ENCODE results near the gene IGSF9.

IGSF9 gene

DNA sequence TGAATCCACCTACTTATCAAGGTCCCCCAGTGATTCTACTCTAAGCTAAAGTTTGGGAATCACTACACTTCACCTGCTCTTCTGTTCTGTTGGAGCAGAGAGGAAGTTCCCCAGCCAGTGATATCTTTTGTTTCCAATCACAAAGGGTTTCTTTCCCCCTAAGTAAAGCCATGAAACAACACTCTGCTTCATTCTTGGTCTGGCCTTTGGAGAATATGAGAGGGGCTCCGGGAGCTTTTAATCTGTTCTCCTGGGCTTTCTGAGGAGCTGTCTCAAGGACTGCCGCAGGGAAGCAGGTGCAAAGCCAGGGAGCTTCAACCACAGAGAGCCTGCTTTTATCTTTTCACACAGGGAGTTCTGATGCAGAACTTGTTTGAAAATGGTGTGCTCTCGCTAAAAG lies 18.7 kb upstream of the IGSF9 start:
- Histone ChIP-seq H3K79me2 (ENCODE audit: insufficient read depth, low read length) (no peaks in the 10 kb centered on the region), H3F3A (ENCODE audit: insufficient read depth) (no peaks in the 10 kb centered on the region), H3K36me3 (ENCODE audit: low read length) (no peaks in the 10 kb centered on the region), H3K4me2 (ENCODE audit: low read depth, low read length, poor library complexity, severe bottlenecking) (no peak overlapping the region), H3K27me3 (ENCODE audit: low read length) (no peaks in the 10 kb centered on the region), H3K27ac (ENCODE audit: low read depth, low read length) (no peak overlapping the region), H3K9me3 (ENCODE audit: insufficient read depth, low read length) (no peaks in the 10 kb centered on the region), H3K9me2 (replicated peaks; ENCODE audit: insufficient read depth, low read length) (no peaks in the 10 kb centered on the region), H2AFZ (ENCODE audit: low read depth, low read length, severe bottlenecking) (no peak overlapping the region), H3K4me3 (ENCODE audit: insufficient read depth, low read length, poor library complexity, severe bottlenecking) (no peak overlapping the region), H4K20me1 (ENCODE audit: low read depth, low read length) (no peaks in the 10 kb centered on the region), H3K9ac (ENCODE audit: low read length) (no peak overlapping the region)
- TF ChIP-seq, protein P1, sequence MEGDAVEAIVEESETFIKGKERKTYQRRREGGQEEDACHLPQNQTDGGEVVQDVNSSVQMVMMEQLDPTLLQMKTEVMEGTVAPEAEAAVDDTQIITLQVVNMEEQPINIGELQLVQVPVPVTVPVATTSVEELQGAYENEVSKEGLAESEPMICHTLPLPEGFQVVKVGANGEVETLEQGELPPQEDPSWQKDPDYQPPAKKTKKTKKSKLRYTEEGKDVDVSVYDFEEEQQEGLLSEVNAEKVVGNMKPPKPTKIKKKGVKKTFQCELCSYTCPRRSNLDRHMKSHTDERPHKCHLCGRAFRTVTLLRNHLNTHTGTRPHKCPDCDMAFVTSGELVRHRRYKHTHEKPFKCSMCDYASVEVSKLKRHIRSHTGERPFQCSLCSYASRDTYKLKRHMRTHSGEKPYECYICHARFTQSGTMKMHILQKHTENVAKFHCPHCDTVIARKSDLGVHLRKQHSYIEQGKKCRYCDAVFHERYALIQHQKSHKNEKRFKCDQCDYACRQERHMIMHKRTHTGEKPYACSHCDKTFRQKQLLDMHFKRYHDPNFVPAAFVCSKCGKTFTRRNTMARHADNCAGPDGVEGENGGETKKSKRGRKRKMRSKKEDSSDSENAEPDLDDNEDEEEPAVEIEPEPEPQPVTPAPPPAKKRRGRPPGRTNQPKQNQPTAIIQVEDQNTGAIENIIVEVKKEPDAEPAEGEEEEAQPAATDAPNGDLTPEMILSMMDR (IDR thresholded peaks at IDR 0.05; ENCODE audit: insufficient read depth, low read length, poor library complexity, severe bottlenecking) = no peak
- no peak for TF ChIP-seq EZH2phosphoT487 (conservative IDR thresholded peaks at IDR 0.05; ENCODE audit: low read length)

GRCh38 chr1:159962176-159962575 lies 16.8 kb upstream of the IGSF9 start:
- Histone ChIP-seq H3K9ac (ENCODE audit: low read length) (no peak overlapping the region), H3K4me2 (ENCODE audit: low read depth, low read length, poor library complexity, severe bottlenecking) (no peak overlapping the region), H3F3A (ENCODE audit: insufficient read depth) (no peaks in the 10 kb centered on the region), H3K79me2 (ENCODE audit: insufficient read depth, low read length) (no peaks in the 10 kb centered on the region), H3K27ac (ENCODE audit: low read depth, low read length) (no peak overlapping the region), H4K20me1 (ENCODE audit: low read depth, low read length) (no peaks in the 10 kb centered on the region), H3K9me2 (replicated peaks; ENCODE audit: insufficient read depth, low read length) (no peaks in the 10 kb centered on the region), H3K9me3 (ENCODE audit: insufficient read depth, low read length) (no peaks in the 10 kb centered on the region), H2AFZ (ENCODE audit: low read depth, low read length, severe bottlenecking) (no peak overlapping the region), H3K4me3 (ENCODE audit: insufficient read depth, low read length, poor library complexity, severe bottlenecking) (no peak overlapping the region), H3K36me3 (ENCODE audit: low read length) (no peaks in the 10 kb centered on the region), H3K27me3 (ENCODE audit: low read length) (no peaks in the 10 kb centered on the region)
- TF ChIP-seq, protein P1 (IDR thresholded peaks at IDR 0.05; ENCODE audit: insufficient read depth, low read length, poor library complexity, severe bottlenecking) = no peak
- no peak for TF ChIP-seq EZH2phosphoT487 (conservative IDR thresholded peaks at IDR 0.05; ENCODE audit: low read length)

DNA sequence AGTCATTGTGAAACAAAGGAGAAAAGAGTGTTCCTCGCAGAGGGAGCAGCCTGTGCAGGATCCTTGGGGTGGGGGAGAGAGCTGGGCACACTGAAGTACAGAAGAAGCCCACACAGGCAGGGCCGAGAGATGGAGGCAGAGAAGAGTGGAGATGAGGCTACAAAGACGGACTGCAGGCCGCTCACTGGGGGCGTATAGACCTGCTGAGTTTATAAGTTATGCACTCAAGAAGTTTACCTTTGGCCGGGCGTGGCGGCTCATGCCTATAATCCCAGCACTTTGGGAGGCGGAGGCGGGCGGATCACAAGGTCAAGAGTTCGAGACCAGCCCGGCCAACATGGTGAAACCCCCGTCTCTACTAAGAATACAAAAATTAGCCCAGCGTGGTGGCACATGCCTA lies 16.2 kb upstream of the IGSF9 start:
- Histone ChIP-seq H4K20me1 (ENCODE audit: low read depth, low read length) (no peaks in the 10 kb centered on the region), H3F3A (ENCODE audit: insufficient read depth) (no peaks in the 10 kb centered on the region), H2AFZ (ENCODE audit: low read depth, low read length, severe bottlenecking) (no peak overlapping the region), H3K27ac (ENCODE audit: low read depth, low read length) (no peak overlapping the region), H3K36me3 (ENCODE audit: low read length) (no peaks in the 10 kb centered on the region), H3K79me2 (ENCODE audit: insufficient read depth, low read length) (no peaks in the 10 kb centered on the region), H3K4me3 (ENCODE audit: insufficient read depth, low read length, poor library complexity, severe bottlenecking) (no peak overlapping the region), H3K9me2 (replicated peaks; ENCODE audit: insufficient read depth, low read length) (no peaks in the 10 kb centered on the region), H3K9me3 (ENCODE audit: insufficient read depth, low read length) (no peaks in the 10 kb centered on the region), H3K4me2 (ENCODE audit: low read depth, low read length, poor library complexity, severe bottlenecking) (no peak overlapping the region), H3K9ac (ENCODE audit: low read length) (no peak overlapping the region), H3K27me3 (ENCODE audit: low read length) (no peaks in the 10 kb centered on the region)
- no peak for TF ChIP-seq EZH2phosphoT487 (conservative IDR thresholded peaks at IDR 0.05; ENCODE audit: low read length)
- TF ChIP-seq, protein P1 (IDR thresholded peaks at IDR 0.05; ENCODE audit: insufficient read depth, low read length, poor library complexity, severe bottlenecking) = no peak

Measured in SU-DHL-6 (cell line).